Measurements from ENCODE around the gene PNPLA1.

GRCh38 chr6:36292170-36292569 is 22.3 kb downstream of the PNPLA1 start:
- TF ChIP-seq CTCF (conservative IDR thresholded peaks at IDR 0.05 in 1 of 2, IDR thresholded peaks at IDR 0.05 in 1 of 2; ENCODE audit: low read depth in 1 of 2, low read length in 2 of 2) (no peak), EZH2 (IDR thresholded peaks at IDR 0.05; ENCODE audit: low read length, missing control alignments) (no peak)

Measured in fibroblast of lung (primary cell).